Fibroblast of lung (primary cell): Measurements from ENCODE around the gene FBXO33. TPM values are rescaled to one million over a fixed set of nuclear protein-coding genes. Genes with fewer than 3 reads are reported as not detected.
A peak's percentile ranks its signal among the peaks of the same experiment; 100 is the strongest.

Experiments
- DNase-seq, 2 donors: peaks; one replicate each; pipeline versions ENCODE4 v3.0.0 to v3.0.0-alpha.2; 2010; ENCODE audit warnings: low read depth in 2 of 2
- H2AFZ ChIP-seq: 2 replicates; pipeline ENCODE4 v1.5.1; 2012; ENCODE audit warnings: low read length, control low read depth, inconsistent platforms
- H3K27ac ChIP-seq: 2 replicates; pipeline ENCODE4 v1.5.1; 2011; ENCODE audit warnings: low read length, control low read depth; ENCODE audit not compliant: insufficient read depth
- H3K27me3 ChIP-seq: 2 replicates; pipeline ENCODE4 v1.5.1; 2011; ENCODE audit warnings: mild to moderate bottlenecking, low read length; ENCODE audit not compliant: control insufficient read depth, insufficient read depth
- H3K36me3 ChIP-seq: 2 replicates; pipeline ENCODE4 v1.5.1; 2011; ENCODE audit warnings: low read length; ENCODE audit not compliant: control insufficient read depth, insufficient read depth
- H3K4me1 ChIP-seq: 2 replicates; pipeline ENCODE4 v1.5.1; 2011; ENCODE audit warnings: low read length; ENCODE audit not compliant: control insufficient read depth, insufficient read depth; ENCODE audit errors: extremely low read depth
- H3K4me2 ChIP-seq: 2 replicates; pipeline ENCODE4 v1.5.1; 2011; ENCODE audit warnings: low read length, control low read depth; ENCODE audit not compliant: insufficient read depth; ENCODE audit errors: extremely low read depth
- H3K4me3 ChIP-seq, 4 experiments: fragments of 200-600 bp in 1 of 4; sonication (generic) in 1 of 4; replicated peaks in 1 of 4; 2 replicates each; pipeline ENCODE4 v1.5.1; 2011 to 2016; ENCODE audit warnings: low read length in 4 of 4, low read depth in 3 of 4, mild to moderate bottlenecking in 3 of 4, control low read depth in 2 of 4, inconsistent platforms in 1 of 4, mixed read lengths in 1 of 4; ENCODE audit not compliant: insufficient read depth in 1 of 4; ENCODE audit errors: control extremely low read depth in 1 of 4
- H3K79me2 ChIP-seq: 2 replicates; pipeline ENCODE4 v1.5.1; 2012; ENCODE audit warnings: mild to moderate bottlenecking, low read length, inconsistent platforms; ENCODE audit not compliant: control insufficient read depth, insufficient read depth
- H3K9ac ChIP-seq: 2 replicates; pipeline ENCODE4 v1.5.1; 2011; ENCODE audit warnings: mild to moderate bottlenecking, low read length, control low read depth; ENCODE audit not compliant: insufficient read depth
- H3K9me3 ChIP-seq: 2 replicates; pipeline ENCODE4 v1.5.1; 2012; ENCODE audit warnings: low read depth, low read length; ENCODE audit not compliant: control insufficient read depth, insufficient read depth
- H4K20me1 ChIP-seq: 2 replicates; pipeline ENCODE4 v1.5.1; 2011; ENCODE audit warnings: low read length; ENCODE audit not compliant: control insufficient read depth, insufficient read depth; ENCODE audit errors: extremely low read depth
- CTCF ChIP-seq, 2 donors: IDR thresholded peaks in 1 of 2; conservative IDR thresholded peaks in 1 of 2; 1 replicate in 1 of 2; 2 replicates in 1 of 2; pipeline ENCODE4 v1.5.1; 2011 to 2012; ENCODE audit warnings: low read length in 2 of 2, control low read depth in 1 of 2, inconsistent platforms in 1 of 2, low read depth in 1 of 2, mild to moderate bottlenecking in 1 of 2
- EZH2 ChIP-seq: IDR thresholded peaks from 2 replicates; pipeline ENCODE4 v1.5.1; 2012; ENCODE audit warnings: low read length, control low read depth, mild to moderate bottlenecking; ENCODE audit errors: missing control alignments
- polyA plus RNA-seq, 2 donors: library from polyadenylated mRNA; depleted of rRNA in 1 of 2; stranded (reverse) in 1 of 2; unstranded in 1 of 2; fragments of >200 nt; gene quantifications; 2 replicates each; pipeline ENCODE4 v1.2.1, GENCODE V29; 2011 to 2012; ENCODE audit warnings: missing spikeins in 1 of 2
- total RNA-seq: library from RNA; depleted of rRNA; stranded (reverse); fragments of >200 nt; gene quantifications from 2 replicates; pipeline ENCODE4 v1.2.1, GENCODE V29; 2014

FBXO33 gene
- total and polyA plus RNA-seq, 2 donors (not counting 1 experiment from before 2014, with no cell fraction given), result 12.6 to 16.3 TPM

GRCh38 chr14:39435241-39435640 lies 3.0 kb upstream of the FBXO33 start:
- H3K79me2 ChIP-seq, result peaks cover 15% of the 10 kb centered on the region
- H3K27me3 ChIP-seq, result no peaks in the 10 kb centered on the region
- DNase-seq, result no peak
- no peaks in the 10 kb centered on the region for H3K36me3 ChIP-seq
- no peak overlapping the region for H3K4me3 ChIP-seq
- no peaks in the 10 kb centered on the region for H4K20me1 ChIP-seq
- no peak overlapping the region for H3K27ac ChIP-seq
- TF ChIP-seq EZH2 (no peak), CTCF (conservative IDR thresholded peaks at IDR 0.05 in 1 of 2, IDR thresholded peaks at IDR 0.05 in 1 of 2; ENCODE audit: low read depth in 1 of 2, low read length in 2 of 2) (no peak)
- no peak overlapping the region for H3K4me2 ChIP-seq
- peaks cover 2% of the 10 kb centered on the region for H3K4me1 ChIP-seq
- no peak overlapping the region for H3K9ac ChIP-seq
- H2AFZ ChIP-seq, result no peak overlapping the region
- H3K9me3 ChIP-seq, result no peaks in the 10 kb centered on the region

- H3K4me1 ChIP-seq, result peaks cover 2% of the 10 kb centered on the region
- H3K4me2 ChIP-seq, result no peak overlapping the region
- H3K36me3 ChIP-seq, result no peaks in the 10 kb centered on the region
- no peaks in the 10 kb centered on the region for H3K27me3 ChIP-seq
- H2AFZ ChIP-seq, result no peak overlapping the region
- H4K20me1 ChIP-seq, result no peaks in the 10 kb centered on the region
- no peak overlapping the region for H3K4me3 ChIP-seq
- no peaks in the 10 kb centered on the region for H3K9me3 ChIP-seq
- TF ChIP-seq CTCF (conservative IDR thresholded peaks at IDR 0.05 in 1 of 2, IDR thresholded peaks at IDR 0.05 in 1 of 2; ENCODE audit: low read depth in 1 of 2, low read length in 2 of 2) (no peak), EZH2 (no peak)
- no peak overlapping the region for H3K27ac ChIP-seq
- peaks cover 23% of the 10 kb centered on the region for H3K79me2 ChIP-seq
- no peak overlapping the region for H3K9ac ChIP-seq
- no peak for DNase-seq
Observed at GRCh38 chr14:39434401-39434800, 2.2 kb upstream of the FBXO33 start.

- Histone ChIP-seq H3K4me2 (peak overlapping the region; percentile 95), H3K4me3 (peak overlapping the region; percentile 68 to 93 (median 76)), H3K79me2 (peaks cover 28% of the 10 kb centered on the region), H3K9me3 (no peaks in the 10 kb centered on the region), H4K20me1 (no peaks in the 10 kb centered on the region), H3K27me3 (no peaks in the 10 kb centered on the region), H2AFZ (peak overlapping the region; percentile 97), H3K9ac (no peak overlapping the region), H3K27ac (peak overlapping the region; percentile 100), H3K36me3 (no peaks in the 10 kb centered on the region), H3K4me1 (peaks cover 2% of the 10 kb centered on the region)
- no peak for DNase-seq
- TF ChIP-seq EZH2, result no peak
- TF ChIP-seq CTCF (conservative IDR thresholded peaks at IDR 0.05 in 1 of 2, IDR thresholded peaks at IDR 0.05 in 1 of 2; ENCODE audit: low read depth in 1 of 2, low read length in 2 of 2), result no peak
Observed at GRCh38 chr14:39433452-39433813, 1.2 kb upstream of the FBXO33 start.
